NCI-H2107 treated with DMSO at 0.1 percent for 48 hours (cell line): ENCODE measurements around the gene NFIL3.

Experiments
- DNase-seq: peaks from one replicate; lab custom pipeline; 2025; ENCODE audit not compliant: unreplicated experiment; lab: John Stamatoyannopoulos, UW

NFIL3 gene

DNA sequence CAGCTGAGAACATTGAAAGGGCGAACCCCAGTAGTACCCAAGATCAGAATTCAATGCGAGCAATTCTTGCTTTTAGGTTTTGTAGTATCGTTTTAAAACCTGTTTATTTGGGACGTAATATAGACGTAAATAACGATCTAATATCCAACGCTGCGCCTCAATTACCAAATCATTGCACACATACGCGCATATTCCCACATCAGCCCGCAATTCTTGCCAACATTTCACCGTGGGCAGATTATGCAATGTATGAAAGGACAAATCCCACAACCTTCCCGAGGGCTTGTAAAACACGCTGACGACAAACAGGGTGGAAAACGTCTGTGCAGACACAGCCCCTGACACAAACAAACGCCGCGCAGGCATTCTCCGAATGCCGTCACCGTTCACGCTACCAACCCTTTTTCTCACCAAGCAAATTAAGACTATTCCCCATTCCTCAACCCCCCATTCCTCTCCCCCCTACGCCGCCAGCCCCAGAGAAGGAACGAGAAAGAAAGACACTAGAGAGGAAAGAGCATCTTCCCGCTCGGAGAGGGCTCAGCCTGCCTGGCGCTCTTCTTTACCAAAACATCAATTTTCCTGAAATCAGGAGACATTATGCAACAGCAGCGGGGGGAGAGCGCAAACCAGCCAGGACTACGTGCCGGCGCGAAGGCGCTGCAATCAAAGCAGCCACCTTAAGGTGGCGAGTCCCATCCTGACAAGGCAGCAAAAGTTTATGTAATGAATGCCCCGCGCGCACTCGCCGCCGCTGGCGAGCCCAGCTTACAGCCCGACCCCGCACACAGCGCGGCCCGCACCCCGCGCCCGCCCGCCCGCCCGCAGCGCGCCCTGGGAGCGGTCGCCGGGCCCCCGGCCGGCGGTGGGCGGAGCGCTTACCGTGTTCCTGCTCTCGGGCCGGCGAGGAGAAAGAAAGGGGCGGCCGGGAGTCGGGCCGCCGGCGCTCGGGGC is 597 bp downstream of the NFIL3 start:
- peak; percentile 5 for DNase-seq

GRCh38 chr9:91421971-91422757 is 1.5 kb downstream of the NFIL3 start:
- DNase-seq: no peak

DNA sequence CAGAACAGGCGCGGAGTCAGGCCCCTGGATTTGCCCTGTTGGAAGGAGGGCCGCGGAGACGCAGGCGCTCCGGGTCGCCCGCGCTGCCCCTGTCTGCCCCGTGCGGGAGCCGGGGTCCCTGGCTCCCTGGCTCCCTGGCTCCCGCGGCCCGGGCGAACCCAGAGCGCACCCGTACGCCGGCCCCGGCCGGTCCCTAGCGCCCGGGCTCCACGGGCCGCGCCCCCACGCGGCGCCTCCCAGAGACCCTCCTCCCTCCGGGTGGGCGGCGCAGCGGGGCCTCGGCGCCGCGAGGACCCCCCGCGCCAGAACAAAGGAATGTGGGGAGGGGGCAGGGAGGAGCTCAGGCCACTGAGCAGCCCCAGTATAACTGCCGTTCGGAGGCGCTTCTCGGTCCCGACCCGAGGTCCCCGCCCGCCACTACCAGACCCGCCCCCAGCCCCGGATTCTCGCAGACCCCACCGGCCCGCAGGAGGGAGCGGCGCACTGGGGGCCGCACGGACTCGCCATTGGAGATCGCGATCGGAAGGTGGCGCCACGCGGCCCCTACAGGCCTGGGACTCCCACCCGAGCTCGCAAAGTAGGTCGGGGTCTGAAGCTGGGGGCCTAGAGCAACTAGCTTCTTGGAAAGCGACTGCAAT is 2.4 kb downstream of the NFIL3 start:
- no peak for DNase-seq

- DNase-seq: no peak
Observed at GRCh38 chr9:91420501-91421127, 3.0 kb downstream of the NFIL3 start.

GRCh38 chr9:91419222-91420191 is 4.1 kb downstream of the NFIL3 start:
- no peak for DNase-seq

DNA sequence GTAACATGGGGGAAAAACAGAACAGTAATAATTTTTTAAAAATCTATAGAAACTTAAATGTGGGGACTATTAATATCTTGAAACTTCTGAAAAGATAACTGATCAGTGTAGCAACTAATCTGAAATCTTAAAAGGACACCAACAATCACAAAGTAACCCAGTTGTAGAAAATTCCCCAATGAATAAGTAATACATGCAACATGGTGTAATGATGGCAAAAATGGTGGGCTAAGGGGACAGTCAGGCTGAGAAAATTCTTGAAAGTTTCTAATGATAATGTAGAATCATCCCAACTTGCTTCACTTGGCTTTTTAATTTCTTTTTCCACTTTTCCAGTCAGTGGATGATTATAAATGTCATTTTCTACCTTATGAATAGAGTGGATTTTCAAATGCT is 5.4 kb downstream of the NFIL3 start:
- DNase-seq: no peak

GRCh38 chr9:91417602-91418214 is 5.9 kb downstream of the NFIL3 start:
- no peak for DNase-seq

DNA sequence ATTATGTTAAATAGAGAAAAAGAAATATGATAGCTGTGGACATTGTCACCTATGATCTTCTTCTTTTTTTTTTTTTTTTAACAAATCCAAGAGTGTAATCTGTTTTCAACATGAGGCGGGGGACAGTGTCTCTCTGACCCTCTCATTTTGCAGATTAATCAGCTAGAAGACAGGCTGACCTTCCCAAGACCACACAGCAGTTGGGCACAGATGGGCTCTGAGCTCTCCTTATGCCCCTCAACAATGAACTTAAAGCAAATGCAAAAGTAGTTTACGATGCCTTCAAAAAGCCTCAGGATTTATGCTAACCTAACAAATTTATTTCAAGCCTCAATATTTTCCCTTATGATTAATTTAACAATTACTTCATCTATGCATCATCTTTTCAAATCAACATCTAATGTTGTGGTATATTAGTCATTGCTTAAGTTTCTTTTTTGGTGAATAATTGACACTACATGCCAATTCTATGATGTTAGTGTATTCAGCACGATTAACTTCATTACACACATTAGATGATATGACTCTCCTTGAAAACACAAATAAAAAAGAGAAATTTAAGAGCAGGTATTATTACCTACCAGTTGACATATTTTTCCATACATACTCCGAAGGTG is 7.4 kb downstream of the NFIL3 start:
- no peak for DNase-seq

- DNase-seq: no peak
Observed at GRCh38 chr9:91415290-91415689, 8.3 kb downstream of the NFIL3 start.

DNA sequence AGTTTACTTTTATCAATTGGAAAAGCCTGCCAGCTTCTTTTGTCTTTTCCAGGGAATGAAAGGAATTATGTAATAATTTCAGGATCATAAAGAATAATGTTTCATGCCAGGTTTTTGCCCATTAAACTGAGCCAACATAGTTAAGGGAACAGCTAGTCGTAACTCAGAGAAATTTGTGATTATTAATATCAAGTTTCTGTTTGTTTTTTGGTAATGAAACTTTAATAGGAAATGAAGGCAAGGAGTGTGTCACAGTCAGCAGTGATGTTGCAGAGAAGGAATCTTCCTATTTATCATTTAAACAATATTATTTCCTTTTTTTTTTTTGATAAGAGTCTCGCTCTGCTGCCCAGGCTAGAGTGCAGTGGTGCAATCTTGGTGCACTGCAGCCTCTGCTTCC is 10.7 kb downstream of the NFIL3 start:
- no peak for DNase-seq

- no peak for DNase-seq
Observed at GRCh38 chr9:91411096-91411771, 12.4 kb downstream of the NFIL3 start.

- DNase-seq: no peak
Observed at GRCh38 chr9:91410161-91410560, 13.5 kb downstream of the NFIL3 start.

- DNase-seq: no peak
Observed at GRCh38 chr9:91408475-91408874, 15.2 kb downstream of the NFIL3 start.

- no peak for DNase-seq
Observed at GRCh38 chr9:91407580-91408318, 15.9 kb downstream of the NFIL3 start.

- no peak for DNase-seq
Observed at GRCh38 chr9:91405343-91406077, 18.1 kb downstream of the NFIL3 start.

- DNase-seq: no peak
Observed at GRCh38 chr9:91403665-91404543, 19.7 kb downstream of the NFIL3 start.
